Cardiac fibroblast (primary cell): ENCODE measurements around the gene CDH23.

Experiments used
- DNase-seq, 2 donors: peaks; one replicate each; pipeline versions ENCODE4 v3.0.0 to v3.0.0-alpha.2; 2010; ENCODE audit warnings: low read depth in 2 of 2
- H3K4me3 ChIP-seq, 2 donors: replicated peaks in 1 of 2; 1 replicate in 1 of 2; 2 replicates in 1 of 2; pipeline ENCODE4 v1.5.1; 2011; ENCODE audit warnings: low read depth in 2 of 2, low read length in 2 of 2, mild to moderate bottlenecking in 2 of 2, moderate library complexity in 1 of 2
- TF ChIP-seq, protein P1 (sequence below): IDR thresholded peaks from one replicate; pipeline ENCODE4 v1.5.1; 2011; ENCODE audit warnings: low read depth, mild to moderate bottlenecking, low read length, inconsistent platforms

Gene CDH23

GRCh38 chr10:71603754-71604153 is 207.0 kb downstream of the CDH23 start:
- TF ChIP-seq, protein P1, sequence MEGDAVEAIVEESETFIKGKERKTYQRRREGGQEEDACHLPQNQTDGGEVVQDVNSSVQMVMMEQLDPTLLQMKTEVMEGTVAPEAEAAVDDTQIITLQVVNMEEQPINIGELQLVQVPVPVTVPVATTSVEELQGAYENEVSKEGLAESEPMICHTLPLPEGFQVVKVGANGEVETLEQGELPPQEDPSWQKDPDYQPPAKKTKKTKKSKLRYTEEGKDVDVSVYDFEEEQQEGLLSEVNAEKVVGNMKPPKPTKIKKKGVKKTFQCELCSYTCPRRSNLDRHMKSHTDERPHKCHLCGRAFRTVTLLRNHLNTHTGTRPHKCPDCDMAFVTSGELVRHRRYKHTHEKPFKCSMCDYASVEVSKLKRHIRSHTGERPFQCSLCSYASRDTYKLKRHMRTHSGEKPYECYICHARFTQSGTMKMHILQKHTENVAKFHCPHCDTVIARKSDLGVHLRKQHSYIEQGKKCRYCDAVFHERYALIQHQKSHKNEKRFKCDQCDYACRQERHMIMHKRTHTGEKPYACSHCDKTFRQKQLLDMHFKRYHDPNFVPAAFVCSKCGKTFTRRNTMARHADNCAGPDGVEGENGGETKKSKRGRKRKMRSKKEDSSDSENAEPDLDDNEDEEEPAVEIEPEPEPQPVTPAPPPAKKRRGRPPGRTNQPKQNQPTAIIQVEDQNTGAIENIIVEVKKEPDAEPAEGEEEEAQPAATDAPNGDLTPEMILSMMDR: no peak
- no peak for DNase-seq
- no peak overlapping the region for H3K4me3 ChIP-seq

GRCh38 chr10:71604324-71605018 is 207.8 kb downstream of the CDH23 start:
- TF ChIP-seq, protein P1: no peak
- DNase-seq: peak in 1 of 2 donors; percentile 45
- no peak overlapping the region for H3K4me3 ChIP-seq

GRCh38 chr10:71605263-71605962 is 208.7 kb downstream of the CDH23 start:
- TF ChIP-seq, protein P1: no peak
- no peak overlapping the region for H3K4me3 ChIP-seq
- no peak for DNase-seq

- TF ChIP-seq, protein P1: no peak
- H3K4me3 ChIP-seq: no peak overlapping the region
- no peak for DNase-seq
Measured at GRCh38 chr10:71606257-71607081, 209.7 kb downstream of the CDH23 start.

- H3K4me3 ChIP-seq: no peak overlapping the region
- no peak for DNase-seq
- TF ChIP-seq, protein P1: no peak
Measured at GRCh38 chr10:71607082-71607443, 210.3 kb downstream of the CDH23 start.

GRCh38 chr10:71608819-71609768 is 212.4 kb downstream of the CDH23 start:
- peak; percentile 70 to 79 for DNase-seq
- H3K4me3 ChIP-seq: no peak overlapping the region
- TF ChIP-seq, protein P1: peak; percentile 89
